Right atrium auricular region (tissue), 2 donors: ENCODE results near the gene ITPR1. TPM values are rescaled to one million over a fixed set of nuclear protein-coding genes. Genes with fewer than 3 reads are reported as not detected.

Source experiments
- DNase-seq: peaks from one replicate; pipeline ENCODE4 v3.0.0-alpha.2; 2019; ENCODE audit warnings: low spot score
- H3K27ac ChIP-seq, 2 donors: fragments of 200-600 bp; sonication (generic); 1 replicate in 1 of 2; 2 replicates in 1 of 2; pipeline ENCODE4 v1.5.1; 2016 to 2019
- H3K27me3 ChIP-seq, 2 donors: fragments of 200-600 bp; sonication (generic); one replicate each; pipeline versions ENCODE4 v1.5.1 to v1.6.0; 2017 to 2019
- H3K36me3 ChIP-seq: fragments of 200-600 bp; sonication (generic); one replicate; pipeline ENCODE4 v1.5.1; 2016
- H3K4me1 ChIP-seq, 2 donors: fragments of 200-600 bp; sonication (generic); one replicate each; pipeline versions ENCODE4 v1.5.1 to v1.6.0; 2017 to 2019
- H3K4me3 ChIP-seq, 2 donors: fragments of 200-600 bp; sonication (generic); 1 replicate in 1 of 2; 2 replicates in 1 of 2; pipeline ENCODE4 v1.5.1; 2017 to 2019; ENCODE audit warnings: mild to moderate bottlenecking in 1 of 2, moderate library complexity in 1 of 2
- H3K9me3 ChIP-seq, 2 donors: fragments of 200-600 bp; sonication (generic); one replicate each; pipeline ENCODE4 v1.5.1; 2019
- CTCF ChIP-seq, 2 donors: fragments of 200-600 bp; sonication (generic); IDR thresholded peaks; one replicate each; pipeline ENCODE4 v1.5.1; 2019; ENCODE audit warnings: antibody characterized with exemption in 2 of 2
- total RNA-seq, 2 donors: library from RNA; depleted of rRNA; stranded (reverse); fragments of >200 nt; gene quantifications; one replicate each; pipeline ENCODE4 v1.1.0, GENCODE V29; 2016

ITPR1 gene
- total RNA-seq, 2 donors from 2014 or later: 36.7 to 42.5 TPM

DNA sequence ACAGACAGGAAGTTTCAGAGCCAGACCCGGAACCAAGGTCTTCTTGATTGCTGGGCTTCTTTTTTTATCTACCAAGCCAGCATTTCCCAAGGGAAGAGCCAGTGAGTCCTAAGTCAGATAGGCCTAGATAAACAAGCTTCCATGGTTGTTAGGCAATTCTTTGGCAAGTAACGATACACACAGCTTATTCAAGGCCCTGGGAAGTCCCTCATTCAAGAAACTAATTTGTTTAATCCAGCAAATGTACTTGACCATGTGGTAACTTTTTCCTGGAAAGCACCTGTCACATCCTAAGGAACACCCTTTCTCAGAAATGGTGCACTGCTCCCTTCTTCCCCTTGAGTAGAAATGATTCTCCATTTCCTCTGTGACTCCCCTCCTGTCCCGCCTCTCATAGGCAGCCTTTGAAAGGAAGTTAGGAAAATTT is 209.9 kb downstream of the ITPR1 start:
- no peak overlapping the region for H3K27ac ChIP-seq
- no peaks in the 10 kb centered on the region for H3K9me3 ChIP-seq
- no peak for DNase-seq
- H3K36me3 ChIP-seq: peaks cover 45% of the 10 kb centered on the region
- H3K4me1 ChIP-seq: peaks cover 0 to 5% of the 10 kb centered on the region in 2 donors
- TF ChIP-seq CTCF (IDR thresholded peaks at IDR 0.05): no peak
- no peaks in the 10 kb centered on the region for H3K27me3 ChIP-seq
- H3K4me3 ChIP-seq: no peak overlapping the region

GRCh38 chr3:4704552-4704951 is 211.4 kb downstream of the ITPR1 start:
- Histone ChIP-seq H3K4me1 (peaks cover 0 to 5% of the 10 kb centered on the region in 2 donors), H3K27me3 (no peaks in the 10 kb centered on the region), H3K4me3 (no peak overlapping the region), H3K36me3 (peaks cover 44% of the 10 kb centered on the region), H3K9me3 (no peaks in the 10 kb centered on the region), H3K27ac (no peak overlapping the region)
- DNase-seq: no peak
- TF ChIP-seq CTCF (IDR thresholded peaks at IDR 0.05): no peak

GRCh38 chr3:4707324-4707723 is 214.2 kb downstream of the ITPR1 start:
- H3K9me3 ChIP-seq: no peaks in the 10 kb centered on the region
- TF ChIP-seq CTCF (IDR thresholded peaks at IDR 0.05): no peak
- peaks cover 24% of the 10 kb centered on the region for H3K36me3 ChIP-seq
- H3K27ac ChIP-seq: no peak overlapping the region
- no peaks in the 10 kb centered on the region for H3K27me3 ChIP-seq
- H3K4me3 ChIP-seq: no peak overlapping the region
- no peak for DNase-seq
- peaks cover 0 to 12% of the 10 kb centered on the region in 2 donors for H3K4me1 ChIP-seq

DNA sequence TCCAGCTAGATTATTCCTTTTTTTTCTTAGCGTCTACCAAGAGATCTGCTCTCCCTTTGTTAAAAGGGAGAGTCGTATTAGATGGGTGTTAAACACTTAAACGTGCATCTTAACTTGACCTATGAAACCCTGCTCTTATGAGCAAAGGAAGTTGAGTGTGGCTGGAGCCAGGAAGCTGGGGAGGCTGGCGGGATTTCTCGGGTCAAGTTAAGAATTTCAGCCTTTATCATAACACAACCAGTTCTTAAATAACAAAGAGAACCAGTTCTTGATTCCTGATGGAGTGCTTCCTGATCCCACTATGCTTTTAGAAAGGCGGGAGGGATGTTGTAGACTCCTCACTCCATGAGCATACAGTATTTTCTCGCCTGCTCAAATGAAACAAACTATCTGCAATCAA is 215.1 kb downstream of the ITPR1 start:
- Histone ChIP-seq H3K36me3 (peaks cover 30% of the 10 kb centered on the region), H3K4me3 (no peak overlapping the region), H3K27me3 (no peaks in the 10 kb centered on the region), H3K27ac (no peak overlapping the region), H3K9me3 (no peaks in the 10 kb centered on the region), H3K4me1 (peaks cover 0 to 7% of the 10 kb centered on the region in 2 donors)
- TF ChIP-seq CTCF (IDR thresholded peaks at IDR 0.05): no peak
- no peak for DNase-seq

- Histone ChIP-seq H3K4me3 (no peak overlapping the region), H3K27me3 (no peaks in the 10 kb centered on the region), H3K9me3 (no peaks in the 10 kb centered on the region), H3K36me3 (peaks cover 34% of the 10 kb centered on the region), H3K27ac (no peak overlapping the region), H3K4me1 (peaks cover 0 to 7% of the 10 kb centered on the region in 2 donors)
- TF ChIP-seq CTCF (IDR thresholded peaks at IDR 0.05): no peak
- no peak for DNase-seq
Observed at GRCh38 chr3:4709341-4709740, 216.2 kb downstream of the ITPR1 start.

- H3K4me3 ChIP-seq: no peak overlapping the region
- peaks cover 40% of the 10 kb centered on the region for H3K36me3 ChIP-seq
- no peaks in the 10 kb centered on the region for H3K9me3 ChIP-seq
- peaks cover 0 to 7% of the 10 kb centered on the region in 2 donors for H3K4me1 ChIP-seq
- DNase-seq: no peak
- no peak for TF ChIP-seq CTCF (IDR thresholded peaks at IDR 0.05)
- no peak overlapping the region for H3K27ac ChIP-seq
- H3K27me3 ChIP-seq: no peaks in the 10 kb centered on the region
Observed at GRCh38 chr3:4710191-4710590, 217.0 kb downstream of the ITPR1 start.
